ENCODE measurements around the gene SYT5.

The SYT5 gene

GRCh38 chr19:55132453-55133129, 47.5 kb downstream of the SYT5 start:
- no peak for TF ChIP-seq TOX (CRISPR knock-in tag; IDR thresholded peaks at IDR 0.05; ENCODE audit: borderline replicate concordance)
- no peak for TF ChIP-seq CSRNP3 (CRISPR knock-in tag; IDR thresholded peaks at IDR 0.05)
- TF ChIP-seq RARB (CRISPR knock-in tag; IDR thresholded peaks at IDR 0.05): no peak
- peak; percentile 71 for ATAC-seq

GRCh38 chr19:55131421-55131820, 48.7 kb downstream of the SYT5 start:
- no peak for ATAC-seq
- TF ChIP-seq RARB (CRISPR knock-in tag; IDR thresholded peaks at IDR 0.05) (no peak), ZFP30 (CRISPR knock-in tag; IDR thresholded peaks at IDR 0.05) (no peak), SNAI2 (CRISPR knock-in tag; IDR thresholded peaks at IDR 0.05) (no peak), ZNF565 (CRISPR knock-in tag; conservative IDR thresholded peaks at IDR 0.05; ENCODE audit: low read depth) (no peak), TOX (CRISPR knock-in tag; IDR thresholded peaks at IDR 0.05; ENCODE audit: borderline replicate concordance) (no peak), ISL1 (CRISPR knock-in tag; IDR thresholded peaks at IDR 0.05) (no peak), ESRRG (CRISPR knock-in tag; IDR thresholded peaks at IDR 0.05) (no peak), ZC3H10 (CRISPR knock-in tag; IDR thresholded peaks at IDR 0.05) (no peak)
- TF ChIP-seq, protein P1, sequence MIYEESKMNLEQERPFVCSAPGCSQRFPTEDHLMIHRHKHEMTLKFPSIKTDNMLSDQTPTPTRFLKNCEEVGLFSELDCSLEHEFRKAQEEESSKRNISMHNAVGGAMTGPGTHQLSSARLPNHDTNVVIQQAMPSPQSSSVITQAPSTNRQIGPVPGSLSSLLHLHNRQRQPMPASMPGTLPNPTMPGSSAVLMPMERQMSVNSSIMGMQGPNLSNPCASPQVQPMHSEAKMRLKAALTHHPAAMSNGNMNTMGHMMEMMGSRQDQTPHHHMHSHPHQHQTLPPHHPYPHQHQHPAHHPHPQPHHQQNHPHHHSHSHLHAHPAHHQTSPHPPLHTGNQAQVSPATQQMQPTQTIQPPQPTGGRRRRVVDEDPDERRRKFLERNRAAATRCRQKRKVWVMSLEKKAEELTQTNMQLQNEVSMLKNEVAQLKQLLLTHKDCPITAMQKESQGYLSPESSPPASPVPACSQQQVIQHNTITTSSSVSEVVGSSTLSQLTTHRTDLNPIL (CRISPR knock-in tag; IDR thresholded peaks at IDR 0.05; ENCODE audit: low read depth): no peak
